OCI-LY7 (cell line): ENCODE results near the gene DNAJB11. TPM values are rescaled to one million over a fixed set of nuclear protein-coding genes. Genes with fewer than 3 reads are reported as not detected.

ENCODE experiments used
- BruUV-seq: library from RNA; stranded (reverse); fragments of 400-500 nt; replicated peaks from 2 replicates; lab custom pipeline; 2021; lab: Mats Ljungman, UMichigan
- CTCF ChIA-PET: fragments of 300-600 bp; sonication (Branson Sonifier 250); formaldehyde crosslinking; loops from one replicate; lab custom pipeline; 2022; ENCODE audit warnings: antibody characterized with exemption; ENCODE audit not compliant: unreplicated experiment; lab: Charles Lee
- POLR2A ChIA-PET: fragments of 300-600 bp; sonication (Branson Sonifier 250); formaldehyde crosslinking; loops from one replicate; lab custom pipeline; 2022; ENCODE audit warnings: antibody characterized with exemption; lab: Charles Lee
- DNase-seq: peaks from one replicate; pipeline ENCODE4 v3.0.0-alpha.2; 2015; ENCODE audit warnings: low spot score
- H2AFZ ChIP-seq: fragments of 200-600 bp; sonication (generic), shearing (Covaris generic); 2 replicates; pipeline ENCODE4 v1.6.1; 2014; ENCODE audit warnings: mild to moderate bottlenecking, antibody characterized with exemption, low read length, moderate library complexity
- H3K27ac ChIP-seq: fragments of 200-600 bp; sonication (generic); 2 replicates; pipeline ENCODE4 v1.5.1; 2014; ENCODE audit warnings: mixed run types, low read depth, mild to moderate bottlenecking, moderate library complexity, low read length, inconsistent platforms; ENCODE audit not compliant: poor library complexity, severe bottlenecking
- H3K36me3 ChIP-seq: fragments of 200-600 bp; sonication (generic); 2 replicates; pipeline ENCODE4 v1.6.1; 2014; ENCODE audit warnings: mild to moderate bottlenecking, antibody characterized with exemption, low read length, moderate library complexity, mixed read lengths; ENCODE audit not compliant: insufficient read depth
- H3K4me1 ChIP-seq: fragments of 200-600 bp; sonication (generic); 2 replicates; pipeline ENCODE4 v1.5.1; 2014; ENCODE audit warnings: mild to moderate bottlenecking, low read length; ENCODE audit not compliant: insufficient read depth, poor library complexity, severe bottlenecking
- H3K4me2 ChIP-seq: fragments of 200-600 bp; sonication (generic); 2 replicates; pipeline ENCODE4 v1.6.1; 2014; ENCODE audit warnings: mild to moderate bottlenecking, low read length
- H3K4me3 ChIP-seq: fragments of 200-600 bp; sonication (generic); 2 replicates; pipeline ENCODE4 v1.5.1; 2014; ENCODE audit warnings: mild to moderate bottlenecking, low read depth, low read length; ENCODE audit not compliant: poor library complexity, severe bottlenecking
- H3K79me2 ChIP-seq: fragments of 200-600 bp; sonication (generic); 2 replicates; pipeline ENCODE4 v1.6.1; 2016; ENCODE audit warnings: low read depth, mild to moderate bottlenecking, low read length, moderate library complexity, mixed read lengths; ENCODE audit not compliant: insufficient read depth
- H3K9me2 ChIP-seq: fragments of 200-600 bp; sonication (generic); 2 replicates; pipeline ENCODE4 v1.6.1; 2016; ENCODE audit warnings: mild to moderate bottlenecking, low read length, mixed read lengths; ENCODE audit not compliant: insufficient read depth
- H3K9me3 ChIP-seq: fragments of 200-600 bp; sonication (generic); 2 replicates; pipeline ENCODE4 v1.6.1; 2014; ENCODE audit warnings: mild to moderate bottlenecking, mixed run types, low read length, mixed read lengths
- H4K20me1 ChIP-seq: fragments of 200-600 bp; sonication (generic); 2 replicates; pipeline ENCODE4 v1.6.1; 2014; ENCODE audit warnings: mild to moderate bottlenecking, antibody characterized with exemption, low read length, moderate library complexity, mixed read lengths; ENCODE audit not compliant: insufficient read depth
- CTCF ChIP-seq: fragments of 200-600 bp; sonication (generic); conservative IDR thresholded peaks from 2 replicates; pipeline ENCODE4 v1.5.1; 2014; ENCODE audit warnings: mild to moderate bottlenecking, antibody characterized with exemption, low read length, moderate library complexity, mixed read lengths
- EZH2phosphoT487 ChIP-seq: fragments of 200-600 bp; sonication (generic); IDR thresholded peaks from 2 replicates; pipeline ENCODE4 v1.6.1; 2018; ENCODE audit warnings: low read depth, borderline replicate concordance, mild to moderate bottlenecking, mixed run types, antibody characterized with exemption, low read length, moderate library complexity, mixed read lengths
- intact Hi-C: fragments of 100-400 bp; cut with micrococcal nuclease; formaldehyde crosslinking; loops from one replicate; pipeline ENCODE4 v1.10.0; 2022; ENCODE audit not compliant: unreplicated experiment
- total RNA-seq, 2 experiments: library from RNA; depleted of rRNA in 1 of 2; stranded (reverse); fragments of >200 nt in 1 of 2; shearing (Covaris generic) in 1 of 2; gene quantifications; 2 replicates each; pipeline ENCODE4 v1.2.3, GENCODE V29; 2014 to 2022

DNAJB11 gene
- total RNA-seq, 2 experiments from 2014 or later, result 61.1 to 73.0 TPM

- Histone ChIP-seq H3K9me2 (no peaks in the 10 kb centered on the region), H3K4me2 (no peak overlapping the region), H3K4me3 (no peak overlapping the region), H3K4me1 (no peaks in the 10 kb centered on the region), H4K20me1 (no peaks in the 10 kb centered on the region), H3K79me2 (no peaks in the 10 kb centered on the region), H2AFZ (no peak overlapping the region), H3K9me3 (no peaks in the 10 kb centered on the region), H3K36me3 (no peaks in the 10 kb centered on the region), H3K27ac (no peak overlapping the region)
- BruUV-seq, result no TSS peak
- no peak for DNase-seq
- no peak for TF ChIP-seq EZH2phosphoT487
- no peak for TF ChIP-seq CTCF
- intact Hi-C loops, result no loop called here
- POLR2A ChIA-PET, result interaction anchor here (1.2 kb wide), 1 partner anchor 48 kb away, joined by 3 read pairs; no protein-coding TSS in a partner anchor
- CTCF ChIA-PET, result no interaction called here
Measured at GRCh38 chr3:186599785-186600166, 29.3 kb downstream of the DNAJB11 start.

GRCh38 chr3:186600896-186601295 lies 30.4 kb downstream of the DNAJB11 start:
- no peaks in the 10 kb centered on the region for H3K79me2 ChIP-seq
- no peak overlapping the region for H3K27ac ChIP-seq
- H3K4me3 ChIP-seq, result no peak overlapping the region
- no peak for DNase-seq
- intact Hi-C loops, result no loop called here
- no peaks in the 10 kb centered on the region for H3K4me1 ChIP-seq
- no peaks in the 10 kb centered on the region for H3K9me3 ChIP-seq
- no peaks in the 10 kb centered on the region for H4K20me1 ChIP-seq
- CTCF ChIA-PET, result no interaction called here
- no TSS peak for BruUV-seq
- TF ChIP-seq EZH2phosphoT487 (no peak), CTCF (no peak)
- no peak overlapping the region for H2AFZ ChIP-seq
- H3K4me2 ChIP-seq, result no peak overlapping the region
- H3K36me3 ChIP-seq, result no peaks in the 10 kb centered on the region
- POLR2A ChIA-PET, result interaction anchor here (0.9 kb wide), 1 partner anchor 103 kb away, joined by 3 read pairs; no protein-coding TSS in a partner anchor
- H3K9me2 ChIP-seq, result no peaks in the 10 kb centered on the region

- intact Hi-C loops, result no loop called here
- POLR2A ChIA-PET, result no interaction called here
- H3K79me2 ChIP-seq, result no peaks in the 10 kb centered on the region
- DNase-seq, result no peak
- no peak for TF ChIP-seq EZH2phosphoT487
- no peak overlapping the region for H2AFZ ChIP-seq
- BruUV-seq, result no TSS peak
- CTCF ChIA-PET, result interaction anchor here (0.7 kb wide), 1 partner anchor 12 kb away, joined by 3 read pairs; no protein-coding TSS in a partner anchor
- no peaks in the 10 kb centered on the region for H3K36me3 ChIP-seq
- no peak overlapping the region for H3K4me2 ChIP-seq
- no peak overlapping the region for H3K4me3 ChIP-seq
- no peaks in the 10 kb centered on the region for H3K9me3 ChIP-seq
- H3K9me2 ChIP-seq, result no peaks in the 10 kb centered on the region
- no peaks in the 10 kb centered on the region for H3K4me1 ChIP-seq
- H4K20me1 ChIP-seq, result no peaks in the 10 kb centered on the region
- no peak overlapping the region for H3K27ac ChIP-seq
Measured at GRCh38 chr3:186603159-186603558, 32.6 kb downstream of the DNAJB11 start.
